GM12892 (cell line): ENCODE results near the gene OR5B3.

Source experiments
- POLR2A ChIP-seq: IDR thresholded peaks from 2 replicates; pipeline ENCODE4 v1.6.1; 2011; ENCODE audit warnings: low read depth, low read length, control low read depth
- POLR2AphosphoS5 ChIP-seq: IDR thresholded peaks from 2 replicates; pipeline ENCODE4 v1.6.1; 2011; ENCODE audit warnings: low read depth, low read length, control low read depth
- TAF1 ChIP-seq: IDR thresholded peaks from 2 replicates; pipeline ENCODE4 v1.6.1; 2011; ENCODE audit warnings: low read depth, mild to moderate bottlenecking, control low read depth, low read length, borderline replicate concordance

- TF ChIP-seq POLR2A (no peak), POLR2AphosphoS5 (no peak), TAF1 (no peak)
Observed at GRCh38 chr11:58446294-58446693, 39.6 kb upstream of the OR5B3 start.
